ENCODE data around the gene DHRS13.
A peak's percentile ranks its signal among the peaks of the same experiment; 100 is the strongest.

Gene DHRS13

GRCh38 chr17:28950017-28950751, 47.3 kb upstream of the DHRS13 start:
- peak; percentile 88 for DNase-seq (ENCODE audit: low read depth)

GRCh38 chr17:28949185-28950016, 46.5 kb upstream of the DHRS13 start:
- DNase-seq (ENCODE audit: low read depth): peak; percentile 79
- TF ChIP-seq MYC (IDR thresholded peaks at IDR 0.05; ENCODE audit: low read depth, low read length): 0 out of 2 replicates have a peak, but pooled peaks have one; percentile 8
- no peak for TF ChIP-seq POLR2A (IDR thresholded peaks at IDR 0.05; ENCODE audit: extremely low read depth, insufficient read length)
- peak overlapping the region; percentile 91 for H3K4me3 ChIP-seq (ENCODE audit: low read depth, low read length)

More at GRCh38 chr17:28950017-28950751, 47.3 kb upstream of the DHRS13 start:
- TF ChIP-seq POLR2A (IDR thresholded peaks at IDR 0.05; ENCODE audit: extremely low read depth, insufficient read length) (no peak), MAX (IDR thresholded peaks at IDR 0.05; ENCODE audit: low read depth, low read length) (no peak), CTCF (IDR thresholded peaks at IDR 0.05; ENCODE audit: low read depth, low read length) (peak; percentile 0), MYC (IDR thresholded peaks at IDR 0.05; ENCODE audit: low read depth, low read length) (0 out of 2 replicates have a peak, but pooled peaks have one; percentile 3)
- H3K4me3 ChIP-seq (ENCODE audit: low read depth, low read length): peak overlapping the region; percentile 91

GRCh38 chr17:28948873-28949184, 46.0 kb upstream of the DHRS13 start:
- peak overlapping the region; percentile 91 for H3K4me3 ChIP-seq (ENCODE audit: low read depth, low read length)
- no peak for DNase-seq (ENCODE audit: low read depth)
- TF ChIP-seq MYC (IDR thresholded peaks at IDR 0.05; ENCODE audit: low read depth, low read length) (no peak), POLR2A (IDR thresholded peaks at IDR 0.05; ENCODE audit: extremely low read depth, insufficient read length) (no peak), MAX (IDR thresholded peaks at IDR 0.05; ENCODE audit: low read depth, low read length) (no peak), CTCF (IDR thresholded peaks at IDR 0.05; ENCODE audit: low read depth, low read length) (no peak)

- no peak for DNase-seq (ENCODE audit: low read depth)
- no peak for TF ChIP-seq CTCF (IDR thresholded peaks at IDR 0.05; ENCODE audit: low read depth, low read length)
- TF ChIP-seq POLR2A (IDR thresholded peaks at IDR 0.05; ENCODE audit: extremely low read depth, insufficient read length): no peak
- no peak for TF ChIP-seq MYC (IDR thresholded peaks at IDR 0.05; ENCODE audit: low read depth, low read length)
- no peak for TF ChIP-seq MAX (IDR thresholded peaks at IDR 0.05; ENCODE audit: low read depth, low read length)
- H3K4me3 ChIP-seq (ENCODE audit: low read depth, low read length): peak overlapping the region; percentile 91
These were observed 45.5 kb upstream of the DHRS13 start for GRCh38 chr17:28948342-28948741.

- TF ChIP-seq CTCF (IDR thresholded peaks at IDR 0.05; ENCODE audit: low read depth, low read length) (no peak), MYC (IDR thresholded peaks at IDR 0.05; ENCODE audit: low read depth, low read length) (no peak), POLR2A (IDR thresholded peaks at IDR 0.05; ENCODE audit: extremely low read depth, insufficient read length) (no peak), MAX (IDR thresholded peaks at IDR 0.05; ENCODE audit: low read depth, low read length) (no peak)
- H3K4me3 ChIP-seq (ENCODE audit: low read depth, low read length): peak overlapping the region; percentile 91
- DNase-seq (ENCODE audit: low read depth): no peak
These were observed 44.8 kb upstream of the DHRS13 start for GRCh38 chr17:28947639-28948038.

GRCh38 chr17:28946239-28946638, 43.4 kb upstream of the DHRS13 start:
- no peak for DNase-seq (ENCODE audit: low read depth)
- TF ChIP-seq MYC (IDR thresholded peaks at IDR 0.05; ENCODE audit: low read depth, low read length): no peak
- no peak for TF ChIP-seq MAX (IDR thresholded peaks at IDR 0.05; ENCODE audit: low read depth, low read length)
- TF ChIP-seq CTCF (IDR thresholded peaks at IDR 0.05; ENCODE audit: low read depth, low read length): no peak
- TF ChIP-seq POLR2A (IDR thresholded peaks at IDR 0.05; ENCODE audit: extremely low read depth, insufficient read length): no peak
- no peak overlapping the region for H3K4me3 ChIP-seq (ENCODE audit: low read depth, low read length)
